Measurements from ENCODE around the gene LRP1B. TPM values are rescaled to one million over a fixed set of nuclear protein-coding genes. Genes with fewer than 3 reads are reported as not detected.
A peak's percentile ranks its signal among the peaks of the same experiment; 100 is the strongest.
"Not testable (repeated sequence)": the region's sequence is repeated elsewhere in the genome, so short reads cannot be mapped to it uniquely, and the experiment has no call there.

Gene LRP1B
- total RNA-seq, 1 donor from 2014 or later, result 4.6 TPM

- no peak for DNase-seq
Observed at GRCh38 chr2:141271346-141271745, 859.5 kb downstream of the LRP1B start.

GRCh38 chr2:141264848-141265247 lies 866.0 kb downstream of the LRP1B start:
- no peak for DNase-seq

GRCh38 chr2:141260911-141261310 lies 869.9 kb downstream of the LRP1B start:
- DNase-seq, result no peak

GRCh38 chr2:141259683-141260082 lies 871.1 kb downstream of the LRP1B start:
- no peak for DNase-seq

GRCh38 chr2:141242008-141242407 lies 888.8 kb downstream of the LRP1B start:
- DNase-seq, result no peak

- no peak for DNase-seq
Observed at GRCh38 chr2:141226560-141226959, 904.3 kb downstream of the LRP1B start.

GRCh38 chr2:141207036-141207385 lies 923.8 kb downstream of the LRP1B start:
- DNase-seq, result no peak

- DNase-seq, result no peak
Observed at GRCh38 chr2:141201016-141201565, 929.7 kb downstream of the LRP1B start.

GRCh38 chr2:141200191-141200590 lies 930.6 kb downstream of the LRP1B start:
- DNase-seq, result no peak

- DNase-seq, result no peak
Observed at GRCh38 chr2:141199711-141200110, 931.1 kb downstream of the LRP1B start.

GRCh38 chr2:141195087-141195486 lies 935.7 kb downstream of the LRP1B start:
- DNase-seq, result no peak

- peak; percentile 37 for DNase-seq
Observed at GRCh38 chr2:141187075-141187439, 943.8 kb downstream of the LRP1B start.

GRCh38 chr2:141186413-141187074 lies 944.3 kb downstream of the LRP1B start:
- DNase-seq, result no peak

GRCh38 chr2:141182246-141182645 lies 948.6 kb downstream of the LRP1B start:
- no peak for DNase-seq

- not testable (repeated sequence) for DNase-seq
Observed at GRCh38 chr2:141169117-141169516, 961.7 kb downstream of the LRP1B start.

- no peak for DNase-seq
Observed at GRCh38 chr2:141162314-141162713, 968.5 kb downstream of the LRP1B start.

GRCh38 chr2:141151611-141152286 lies 979.1 kb downstream of the LRP1B start:
- no peak for DNase-seq

GRCh38 chr2:141142025-141142424 lies 988.8 kb downstream of the LRP1B start:
- no peak for DNase-seq

GRCh38 chr2:141137122-141137693 lies 993.6 kb downstream of the LRP1B start:
- DNase-seq, result peak; percentile 3

- no peak for DNase-seq
Observed at GRCh38 chr2:141133883-141134282, 996.9 kb downstream of the LRP1B start.

GRCh38 chr2:141125432-141125831 lies 1005.4 kb downstream of the LRP1B start:
- no peak for DNase-seq

GRCh38 chr2:141118836-141119235 lies 1012.0 kb downstream of the LRP1B start:
- DNase-seq, result no peak

GRCh38 chr2:141113301-141113700 lies 1017.5 kb downstream of the LRP1B start:
- DNase-seq, result no peak

- DNase-seq, result no peak
Observed at GRCh38 chr2:141109633-141110032, 1021.2 kb downstream of the LRP1B start.

Data from tongue (tissue), 2 donors.